Measurements from ENCODE around the gene SERPINE2. TPM values are rescaled to one million over a fixed set of nuclear protein-coding genes. Genes with fewer than 3 reads are reported as not detected.

SERPINE2 gene
- total RNA-seq, 6 experiments from 2014 or later, result 1.2 to 5.1 (median 2.1) TPM

GRCh38 chr2:223929571-223930102, 109.4 kb downstream of the SERPINE2 start:
- peak overlapping the region in 1 of 3 donors; percentile 0 for H3K4me3 ChIP-seq
- intact Hi-C loops (cut with DNase I), result no loop called here
- peaks cover 0 to 50% (median 17%) of the 10 kb centered on the region in 4 donors for H3K4me1 ChIP-seq
- no peak for DNase-seq
- H3K27ac ChIP-seq, result peak overlapping the region; percentile 81 to 97 (median 89)
- WGBS (ENCODE audit: insufficient coverage, low coverage, low lambda C conversion rate, missing lambda C conversion rate), result 11% methylated on average over 4 of the region's 4 CpGs
- no peaks in the 10 kb centered on the region for H3K36me3 ChIP-seq
- no peaks in the 10 kb centered on the region for H3K27me3 ChIP-seq
- peak; percentile 55 to 61 (median 58) for ATAC-seq
- TF ChIP-seq CTCF (IDR thresholded peaks at IDR 0.05), result no peak
- H3K9me3 ChIP-seq, result no peaks in the 10 kb centered on the region

GRCh38 chr2:223928113-223929006, 110.7 kb downstream of the SERPINE2 start:
- 83% methylated on average over 6 of the region's 7 CpGs for WGBS (ENCODE audit: insufficient coverage, low coverage, low lambda C conversion rate, missing lambda C conversion rate)
- H3K4me1 ChIP-seq, result peaks cover 0 to 48% (median 16%) of the 10 kb centered on the region in 4 donors
- intact Hi-C loops (cut with DNase I), result no loop called here
- H3K4me3 ChIP-seq, result no peak overlapping the region
- ATAC-seq (peak in 1 of 4 donors; percentile 28), DNase-seq (no peak)
- H3K27me3 ChIP-seq, result no peaks in the 10 kb centered on the region
- TF ChIP-seq POLR2A (IDR thresholded peaks at IDR 0.05) (no peak), CTCF (IDR thresholded peaks at IDR 0.05) (no peak)
- H3K27ac ChIP-seq, result peak overlapping the region in 2 of 3 donors; percentile 89 to 97
- no peaks in the 10 kb centered on the region for H3K36me3 ChIP-seq
- no peaks in the 10 kb centered on the region for H3K9me3 ChIP-seq

DNA sequence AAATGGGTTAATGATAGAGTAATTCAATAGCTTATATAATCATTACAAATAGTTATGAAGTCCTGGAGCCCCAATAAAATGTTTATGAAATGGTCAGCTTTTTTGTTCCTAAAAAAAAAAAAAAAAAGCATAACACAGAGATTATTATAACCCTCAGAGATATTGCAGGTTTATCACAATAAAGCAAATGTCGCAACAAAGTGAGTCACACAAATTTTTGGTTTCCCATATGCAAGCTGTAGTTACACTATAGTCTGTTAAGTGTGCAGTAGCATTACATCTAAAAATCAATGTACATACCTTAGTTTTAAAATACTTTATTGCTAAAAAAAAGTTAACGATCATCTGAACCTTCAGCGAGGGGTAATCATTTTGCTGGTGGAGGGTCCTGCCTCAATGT, 114.0 kb downstream of the SERPINE2 start:
- intact Hi-C loops (cut with DNase I), result no loop called here
- DNase-seq, result no peak
- Histone ChIP-seq H3K4me3 (no peak overlapping the region), H3K36me3 (no peaks in the 10 kb centered on the region), H3K9me3 (no peaks in the 10 kb centered on the region), H3K27ac (no peak overlapping the region), H3K4me1 (peaks cover 0 to 22% (median 5%) of the 10 kb centered on the region in 4 donors), H3K27me3 (no peaks in the 10 kb centered on the region)
- ATAC-seq, result no peak
- TF ChIP-seq CTCF (IDR thresholded peaks at IDR 0.05) (no peak), POLR2A (IDR thresholded peaks at IDR 0.05) (no peak)
- WGBS (ENCODE audit: insufficient coverage, low coverage, low lambda C conversion rate, missing lambda C conversion rate), result 88% methylated on average over 3 of the region's 3 CpGs

Other genes with a start within 250 kb of the SERPINE2 start
- gene AP1S3, start 201.7 kb downstream of the SERPINE2 start, total RNA-seq, result 10 to 100 TPM in 1 of 6 experiments, 1 to 10 TPM in 5; 1.3 to 12.7 (median 3.2) TPM
- gene WDFY1, start 94.0 kb downstream of the SERPINE2 start, total RNA-seq, result 10 to 100 TPM; 19.7 to 28.0 (median 21.4) TPM
- gene MRPL44, start 81.8 kb downstream of the SERPINE2 start, total RNA-seq, result 10 to 100 TPM; 20.4 to 38.5 (median 23.5) TPM